ENCODE data around the gene TUBGCP2. TPM values are rescaled to one million over a fixed set of nuclear protein-coding genes. Genes with fewer than 3 reads are reported as not detected.

The TUBGCP2 gene
- total RNA-seq, 4 donors from 2014 or later = 44.5 to 107 (median 57.1) TPM

DNA sequence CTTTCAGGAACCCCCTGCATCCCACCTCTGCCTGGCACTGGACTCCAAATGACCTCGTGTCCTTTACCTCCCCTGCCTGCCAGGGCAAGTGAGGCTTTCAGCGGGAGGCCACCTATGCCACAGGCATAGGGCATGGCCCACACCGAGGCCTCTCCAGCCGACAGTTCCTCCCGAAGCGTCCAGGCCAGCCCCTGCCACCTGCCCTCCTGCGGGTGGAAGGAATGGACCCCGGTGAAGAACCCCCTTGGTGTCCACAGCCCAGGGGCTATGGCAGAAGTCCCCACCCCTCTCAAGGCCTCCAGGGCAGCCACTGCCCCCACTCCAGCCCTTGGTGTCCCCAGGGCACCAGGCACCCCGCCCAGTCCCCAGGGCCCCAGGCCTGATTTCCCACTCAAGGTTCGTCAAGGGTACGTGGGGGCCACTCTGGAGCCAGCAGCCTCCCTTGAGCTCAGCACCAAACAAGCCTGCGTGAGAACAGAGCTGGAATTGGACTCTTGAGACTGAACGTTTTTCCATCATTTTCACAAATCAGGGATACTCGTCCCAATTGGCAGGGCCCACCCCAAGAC lies 46.1 kb upstream of the TUBGCP2 start:
- no peak for TF ChIP-seq POLR2A (IDR thresholded peaks at IDR 0.05)
- TF ChIP-seq, protein P1, sequence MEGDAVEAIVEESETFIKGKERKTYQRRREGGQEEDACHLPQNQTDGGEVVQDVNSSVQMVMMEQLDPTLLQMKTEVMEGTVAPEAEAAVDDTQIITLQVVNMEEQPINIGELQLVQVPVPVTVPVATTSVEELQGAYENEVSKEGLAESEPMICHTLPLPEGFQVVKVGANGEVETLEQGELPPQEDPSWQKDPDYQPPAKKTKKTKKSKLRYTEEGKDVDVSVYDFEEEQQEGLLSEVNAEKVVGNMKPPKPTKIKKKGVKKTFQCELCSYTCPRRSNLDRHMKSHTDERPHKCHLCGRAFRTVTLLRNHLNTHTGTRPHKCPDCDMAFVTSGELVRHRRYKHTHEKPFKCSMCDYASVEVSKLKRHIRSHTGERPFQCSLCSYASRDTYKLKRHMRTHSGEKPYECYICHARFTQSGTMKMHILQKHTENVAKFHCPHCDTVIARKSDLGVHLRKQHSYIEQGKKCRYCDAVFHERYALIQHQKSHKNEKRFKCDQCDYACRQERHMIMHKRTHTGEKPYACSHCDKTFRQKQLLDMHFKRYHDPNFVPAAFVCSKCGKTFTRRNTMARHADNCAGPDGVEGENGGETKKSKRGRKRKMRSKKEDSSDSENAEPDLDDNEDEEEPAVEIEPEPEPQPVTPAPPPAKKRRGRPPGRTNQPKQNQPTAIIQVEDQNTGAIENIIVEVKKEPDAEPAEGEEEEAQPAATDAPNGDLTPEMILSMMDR (IDR thresholded peaks at IDR 0.05) = no peak
- no peak for TF ChIP-seq EP300 (IDR thresholded peaks at IDR 0.05)
- TF ChIP-seq POLR2AphosphoS5 (IDR thresholded peaks at IDR 0.05) = no peak
- no CpG with 5 or more reads among the region's 14 CpGs for WGBS
- Histone ChIP-seq H3K4me3 (no peak overlapping the region), H3K36me3 (no peaks in the 10 kb centered on the region), H3K9me3 (no peaks in the 10 kb centered on the region), H3K27me3 (peaks cover 2% of the 10 kb centered on the region), H3K27ac (no peak overlapping the region), H3K4me1 (peaks cover 30% of the 10 kb centered on the region)
- DNase-seq (ENCODE audit: low spot score in 2 of 2) = peak in 1 of 2 donors; percentile 51

DNA sequence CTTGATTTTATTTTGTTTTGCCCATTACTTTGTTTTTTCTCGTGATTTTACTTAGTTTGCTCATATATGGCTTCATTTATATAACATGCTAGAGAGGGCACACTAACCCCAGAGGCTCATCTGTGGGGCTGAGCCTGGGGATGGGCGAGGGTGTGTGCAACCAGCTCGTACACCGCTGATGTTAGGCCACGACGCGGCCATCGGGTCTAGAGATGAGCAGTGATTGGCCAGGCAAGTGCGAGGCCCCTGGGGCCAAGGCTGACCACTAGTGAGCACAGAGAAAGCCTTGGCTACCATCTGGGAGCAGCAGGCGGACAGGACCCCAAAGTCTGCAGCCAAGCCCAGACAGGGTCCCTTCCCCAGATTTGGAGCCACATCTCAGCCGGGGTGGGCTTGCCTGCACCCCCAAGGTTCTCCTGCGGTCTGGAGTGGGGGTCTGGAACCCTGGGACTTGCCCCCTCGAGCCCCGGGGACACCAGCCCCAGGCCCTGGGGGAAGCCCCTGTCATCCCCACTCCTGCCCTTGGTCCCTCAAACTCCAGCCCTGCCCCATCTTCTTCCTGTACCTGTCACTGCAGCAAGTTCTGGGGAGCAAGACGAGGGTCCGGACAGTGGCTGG lies 45.4 kb upstream of the TUBGCP2 start:
- peaks cover 33% of the 10 kb centered on the region for H3K4me1 ChIP-seq
- no peak overlapping the region for H3K27ac ChIP-seq
- no peak overlapping the region for H3K4me3 ChIP-seq
- peak in 1 of 2 donors; percentile 60 for DNase-seq (ENCODE audit: low spot score in 2 of 2)
- no peaks in the 10 kb centered on the region for H3K9me3 ChIP-seq
- WGBS = 84% methylated on average over 5 of the region's 16 CpGs
- TF ChIP-seq, protein P1 (IDR thresholded peaks at IDR 0.05) = no peak
- TF ChIP-seq EP300 (IDR thresholded peaks at IDR 0.05) = no peak
- TF ChIP-seq POLR2A (IDR thresholded peaks at IDR 0.05) = no peak
- no peak for TF ChIP-seq POLR2AphosphoS5 (IDR thresholded peaks at IDR 0.05)
- peaks cover 7% of the 10 kb centered on the region for H3K27me3 ChIP-seq
- no peaks in the 10 kb centered on the region for H3K36me3 ChIP-seq

DNA sequence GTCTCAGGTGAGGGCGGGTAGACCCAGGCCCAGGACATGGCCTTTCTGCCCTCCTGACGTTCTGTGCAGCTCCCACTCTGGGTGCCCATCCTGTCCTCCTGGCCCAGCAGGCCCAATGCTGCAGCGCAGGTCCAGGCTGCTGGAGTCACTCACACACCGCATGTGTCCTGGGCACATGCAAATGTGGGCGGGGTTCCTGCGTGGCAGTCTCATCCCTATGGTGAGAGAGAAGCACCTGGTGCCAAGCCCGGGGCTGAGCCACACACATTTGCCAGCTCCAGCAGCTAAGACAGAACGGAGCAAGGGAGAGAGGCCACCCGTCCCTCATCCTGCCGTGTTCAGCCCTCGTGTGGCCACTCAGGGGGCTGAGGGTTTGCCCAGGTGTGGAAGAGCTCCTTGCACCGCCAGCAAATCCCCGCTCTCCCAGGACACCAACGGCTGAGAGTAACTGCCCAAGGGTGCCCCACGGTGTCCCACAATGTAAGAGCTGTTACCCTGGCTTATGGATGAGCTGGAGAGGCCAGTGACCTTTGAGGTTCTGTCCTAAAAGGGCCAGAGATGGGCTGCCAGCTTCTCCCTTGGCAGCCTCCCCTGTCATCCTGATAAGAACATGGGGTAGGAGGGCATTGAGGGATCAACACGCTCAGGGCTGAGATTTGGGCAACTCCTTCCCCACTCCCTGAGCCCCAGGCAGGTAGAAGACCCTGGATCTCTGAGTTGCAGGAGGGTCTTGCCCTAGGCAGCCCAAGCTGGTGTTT lies 44.7 kb upstream of the TUBGCP2 start:
- H3K4me3 ChIP-seq = no peak overlapping the region
- TF ChIP-seq POLR2AphosphoS5 (IDR thresholded peaks at IDR 0.05) (no peak), EP300 (IDR thresholded peaks at IDR 0.05) (no peak)
- TF ChIP-seq, protein P1 (IDR thresholded peaks at IDR 0.05) = no peak
- peak in 1 of 2 donors; percentile 64 for DNase-seq (ENCODE audit: low spot score in 2 of 2)
- WGBS = 71% methylated on average over 1 of the region's 16 CpGs
- no peak overlapping the region for H3K27ac ChIP-seq
- H3K27me3 ChIP-seq = peaks cover 8% of the 10 kb centered on the region
- no peaks in the 10 kb centered on the region for H3K9me3 ChIP-seq
- no peaks in the 10 kb centered on the region for H3K36me3 ChIP-seq
- peaks cover 33% of the 10 kb centered on the region for H3K4me1 ChIP-seq

DNA sequence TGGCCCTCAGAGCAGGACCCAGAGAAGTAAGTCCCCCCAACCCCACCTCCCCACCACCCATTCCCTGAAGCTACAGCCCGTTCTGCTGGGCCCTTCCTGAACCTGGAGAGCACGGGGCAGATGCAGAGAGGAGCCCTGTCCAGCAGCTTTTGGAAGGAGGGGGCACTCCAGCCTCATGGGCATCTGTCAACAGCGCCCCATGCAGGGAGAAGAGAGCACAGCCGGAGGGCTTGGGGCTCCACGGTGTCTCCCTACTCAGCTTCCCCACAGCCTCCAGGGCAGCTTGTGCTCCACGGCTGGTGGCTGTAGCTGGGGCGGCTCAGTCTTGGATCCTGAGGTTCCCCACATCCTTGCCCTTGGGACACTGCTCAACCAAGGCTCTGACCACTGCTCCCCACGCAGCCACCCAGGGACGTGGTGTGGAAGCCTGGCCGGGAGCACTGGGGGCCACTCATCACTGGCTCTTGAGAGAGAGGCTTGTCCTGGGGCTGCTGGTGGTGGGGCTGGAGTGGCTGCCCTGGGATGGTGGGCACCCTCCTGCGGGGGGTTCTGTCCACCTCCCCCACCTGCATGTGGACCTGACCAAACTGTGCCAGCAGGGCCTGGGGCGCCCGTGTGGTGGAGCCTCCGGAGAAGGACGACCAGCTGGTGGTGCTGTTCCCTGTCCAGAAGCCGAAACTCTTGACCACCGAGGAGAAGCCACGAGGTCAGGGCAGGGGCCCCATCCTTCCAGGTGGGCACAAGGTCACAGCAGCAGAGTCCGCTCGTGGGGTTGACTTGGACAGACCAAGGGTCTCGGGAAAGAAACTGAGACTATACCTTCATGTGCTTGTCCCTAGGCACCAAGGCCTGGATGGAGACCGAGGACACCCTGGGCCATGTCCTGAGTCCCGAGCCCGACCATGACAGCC lies 43.0 kb upstream of the TUBGCP2 start:
- TF ChIP-seq EP300 (IDR thresholded peaks at IDR 0.05) = no peak
- TF ChIP-seq, protein P1 (IDR thresholded peaks at IDR 0.05) = no peak
- no peak for TF ChIP-seq POLR2A (IDR thresholded peaks at IDR 0.05)
- no peak for TF ChIP-seq POLR2AphosphoS5 (IDR thresholded peaks at IDR 0.05)
- Histone ChIP-seq H3K4me1 (peaks cover 21% of the 10 kb centered on the region), H3K27ac (no peak overlapping the region), H3K4me3 (no peak overlapping the region), H3K27me3 (peaks cover 25% of the 10 kb centered on the region), H3K9me3 (no peaks in the 10 kb centered on the region), H3K36me3 (no peaks in the 10 kb centered on the region)
- peak in 1 of 2 donors; percentile 56 for DNase-seq (ENCODE audit: low spot score in 2 of 2)
- 77% methylated on average over 17 of the region's 24 CpGs for WGBS

Measured in suprapubic skin (tissue), 4 donors.